ENCODE data around the gene SH3BP1.

- no peak for TF ChIP-seq CTCF (IDR thresholded peaks at IDR 0.05)
- TF ChIP-seq POLR2A (IDR thresholded peaks at IDR 0.05): no peak
- no peak for TF ChIP-seq POLR2AphosphoS5 (IDR thresholded peaks at IDR 0.05; ENCODE audit: insufficient read depth in 1 of 2, low read depth in 1 of 2)
Measured at GRCh38 chr22:37591823-37592404, 47.6 kb upstream of the SH3BP1 start.
